HTERT RPE-1 (cell line): ENCODE measurements around the gene MT1H.
"Not testable (repeated sequence)": the region's sequence is repeated elsewhere in the genome, so short reads cannot be mapped to it uniquely, and the experiment has no call there.

Experiments used
- in situ Hi-C: fragments of 300-500 bp; cut with MboI; formaldehyde crosslinking; loops from 4 replicates; pipeline ENCODE4 v1.14.3; 2020; ENCODE audit warnings: low sequenced_read_pairs

MT1H gene

GRCh38 chr16:56717532-56717931 lies 47.9 kb downstream of the MT1H start:
- in situ Hi-C loops: not testable (repeated sequence)
